Measurements from ENCODE around the gene CNGA3.
"Not testable (repeated sequence)": the region's sequence is repeated elsewhere in the genome, so short reads cannot be mapped to it uniquely, and the experiment has no call there.

CNGA3 gene

GRCh38 chr2:98405301-98405700 is 59.0 kb downstream of the CNGA3 start:
- DNase-seq: no peak

GRCh38 chr2:98408155-98408554 is 61.9 kb downstream of the CNGA3 start:
- no peak for DNase-seq

- DNase-seq: no peak
Observed at GRCh38 chr2:98412751-98413458, 66.6 kb downstream of the CNGA3 start.

GRCh38 chr2:98414246-98414645 is 68.0 kb downstream of the CNGA3 start:
- DNase-seq: not testable (repeated sequence)

GRCh38 chr2:98415719-98416248 is 69.5 kb downstream of the CNGA3 start:
- not testable (repeated sequence) for DNase-seq

GRCh38 chr2:98416383-98417159 is 70.3 kb downstream of the CNGA3 start:
- DNase-seq: no peak

GRCh38 chr2:98419544-98419943 is 73.3 kb downstream of the CNGA3 start:
- no peak for DNase-seq

- no peak for DNase-seq
Observed at GRCh38 chr2:98419977-98420725, 73.9 kb downstream of the CNGA3 start.

- DNase-seq: no peak
Observed at GRCh38 chr2:98422449-98422848, 76.2 kb downstream of the CNGA3 start.

GRCh38 chr2:98426771-98427170 is 80.5 kb downstream of the CNGA3 start:
- DNase-seq: no peak

GRCh38 chr2:98432145-98432544 is 85.9 kb downstream of the CNGA3 start:
- DNase-seq: no peak

GRCh38 chr2:98433363-98433964 is 87.2 kb downstream of the CNGA3 start:
- DNase-seq: no peak

GRCh38 chr2:98434492-98434891 is 88.2 kb downstream of the CNGA3 start:
- no peak for DNase-seq

- not testable (repeated sequence) for DNase-seq
Observed at GRCh38 chr2:98435670-98436069, 89.4 kb downstream of the CNGA3 start.

GRCh38 chr2:98436734-98437133 is 90.5 kb downstream of the CNGA3 start:
- DNase-seq: no peak

- no peak for DNase-seq
Observed at GRCh38 chr2:98438190-98439133, 92.2 kb downstream of the CNGA3 start.

GRCh38 chr2:98441706-98442450 is 95.6 kb downstream of the CNGA3 start:
- no peak for DNase-seq

GRCh38 chr2:98442488-98442887 is 96.2 kb downstream of the CNGA3 start:
- DNase-seq: no peak

GRCh38 chr2:98444436-98445176 is 98.3 kb downstream of the CNGA3 start, which contains the start of gene INPP4A:
Gene INPP4A, plus strand, starts transcription at chr2:98444858. Its CDS starts 75,191 bp downstream, at chr2:98520049.
- peak; percentile 59 for DNase-seq

GRCh38 chr2:98445177-98445682 is 99.0 kb downstream of the CNGA3 start:
- peak; percentile 26 for DNase-seq
